Fibroblast of pulmonary artery (primary cell): ENCODE measurements around the gene SRD5A1.

ENCODE experiments used
- DNase-seq: peaks from one replicate; pipeline ENCODE4 v3.0.0-alpha.2; 2010; ENCODE audit warnings: low read depth
- H3K4me3 ChIP-seq: replicated peaks from 2 replicates; pipeline ENCODE4 v1.5.1; 2011; ENCODE audit warnings: low read depth, mild to moderate bottlenecking, control low read depth, low read length, moderate library complexity
- TF ChIP-seq, protein P1 (sequence below): IDR thresholded peaks from 2 replicates; pipeline ENCODE4 v1.5.1; 2011; ENCODE audit warnings: mild to moderate bottlenecking, control low read depth, low read length, inconsistent platforms; ENCODE audit errors: missing control alignments

Gene SRD5A1

DNA sequence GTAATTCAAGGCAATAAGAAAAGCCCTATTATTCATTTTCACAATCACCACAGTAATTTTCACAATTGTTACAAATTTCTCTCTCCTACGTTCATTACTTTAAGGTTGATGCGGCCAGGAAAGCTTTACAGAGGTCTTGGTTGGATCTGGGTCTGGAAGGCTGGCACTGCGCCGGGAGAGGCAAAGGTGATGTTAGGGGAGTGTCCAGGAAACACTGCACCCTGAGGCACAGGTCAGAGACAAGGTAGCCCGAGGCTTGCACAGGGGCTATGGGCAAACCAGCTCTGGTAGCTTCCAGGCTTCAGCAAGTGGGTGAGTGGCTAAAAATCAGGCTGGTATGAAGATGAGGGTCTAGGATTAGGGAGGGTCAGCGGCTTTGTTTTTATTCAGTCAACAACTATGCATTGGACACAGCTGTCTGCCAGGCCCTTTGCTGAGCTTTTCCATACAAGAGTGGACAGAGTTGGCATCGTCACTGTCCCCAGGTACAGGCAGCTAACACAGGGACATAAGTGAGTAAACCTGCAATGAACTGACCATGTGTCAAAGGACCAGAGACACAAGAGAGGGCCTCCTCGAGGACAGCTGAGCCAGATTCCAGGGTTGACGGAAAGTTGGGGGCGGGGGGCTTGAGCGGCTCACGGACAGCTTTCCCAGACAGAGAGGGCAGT is 67.6 kb downstream of the SRD5A1 start:
- no peak for DNase-seq
- TF ChIP-seq, protein P1, sequence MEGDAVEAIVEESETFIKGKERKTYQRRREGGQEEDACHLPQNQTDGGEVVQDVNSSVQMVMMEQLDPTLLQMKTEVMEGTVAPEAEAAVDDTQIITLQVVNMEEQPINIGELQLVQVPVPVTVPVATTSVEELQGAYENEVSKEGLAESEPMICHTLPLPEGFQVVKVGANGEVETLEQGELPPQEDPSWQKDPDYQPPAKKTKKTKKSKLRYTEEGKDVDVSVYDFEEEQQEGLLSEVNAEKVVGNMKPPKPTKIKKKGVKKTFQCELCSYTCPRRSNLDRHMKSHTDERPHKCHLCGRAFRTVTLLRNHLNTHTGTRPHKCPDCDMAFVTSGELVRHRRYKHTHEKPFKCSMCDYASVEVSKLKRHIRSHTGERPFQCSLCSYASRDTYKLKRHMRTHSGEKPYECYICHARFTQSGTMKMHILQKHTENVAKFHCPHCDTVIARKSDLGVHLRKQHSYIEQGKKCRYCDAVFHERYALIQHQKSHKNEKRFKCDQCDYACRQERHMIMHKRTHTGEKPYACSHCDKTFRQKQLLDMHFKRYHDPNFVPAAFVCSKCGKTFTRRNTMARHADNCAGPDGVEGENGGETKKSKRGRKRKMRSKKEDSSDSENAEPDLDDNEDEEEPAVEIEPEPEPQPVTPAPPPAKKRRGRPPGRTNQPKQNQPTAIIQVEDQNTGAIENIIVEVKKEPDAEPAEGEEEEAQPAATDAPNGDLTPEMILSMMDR = no peak
- no peak overlapping the region for H3K4me3 ChIP-seq

DNA sequence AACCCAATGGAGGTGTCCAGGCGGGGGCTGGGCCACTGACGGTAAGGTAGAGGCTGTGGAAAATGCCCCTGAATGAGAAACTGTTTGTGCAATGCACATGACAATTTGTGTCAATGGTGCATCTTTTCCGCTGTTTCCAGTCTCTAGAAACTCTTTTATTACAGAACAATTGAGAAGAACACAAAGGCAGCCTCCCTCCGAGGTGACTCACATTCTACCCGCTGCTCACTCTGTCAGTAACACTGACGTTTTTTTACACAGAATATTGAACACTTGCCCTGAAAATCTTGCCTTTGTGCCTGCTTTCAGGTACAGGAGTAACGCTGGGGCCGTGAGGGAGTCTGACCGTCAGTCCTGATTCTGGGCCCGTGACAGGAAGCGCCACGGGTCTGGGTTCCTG is 68.3 kb downstream of the SRD5A1 start:
- H3K4me3 ChIP-seq = no peak overlapping the region
- TF ChIP-seq, protein P1 = no peak
- DNase-seq = no peak

DNA sequence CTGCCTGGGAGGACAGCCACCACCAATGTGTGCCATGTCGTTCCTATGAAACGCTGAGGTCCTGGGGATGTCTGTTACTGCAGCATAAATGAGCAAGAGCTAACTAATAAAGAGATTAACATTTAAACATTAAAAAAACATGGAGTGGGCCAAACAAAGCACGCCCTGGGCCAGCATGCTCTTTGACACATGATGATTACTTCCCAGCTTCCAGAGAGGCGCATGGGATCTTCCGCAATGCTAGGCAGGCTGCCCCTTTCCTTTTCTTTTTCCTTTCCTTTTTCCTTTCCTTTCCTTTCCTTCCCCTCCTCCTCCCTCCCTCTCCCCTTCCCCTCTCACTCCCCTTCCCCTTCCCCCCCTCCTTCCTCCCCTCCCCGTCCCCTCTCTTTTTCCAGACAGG is 69.4 kb downstream of the SRD5A1 start:
- H3K4me3 ChIP-seq = no peak overlapping the region
- TF ChIP-seq, protein P1 = no peak
- DNase-seq = no peak

DNA sequence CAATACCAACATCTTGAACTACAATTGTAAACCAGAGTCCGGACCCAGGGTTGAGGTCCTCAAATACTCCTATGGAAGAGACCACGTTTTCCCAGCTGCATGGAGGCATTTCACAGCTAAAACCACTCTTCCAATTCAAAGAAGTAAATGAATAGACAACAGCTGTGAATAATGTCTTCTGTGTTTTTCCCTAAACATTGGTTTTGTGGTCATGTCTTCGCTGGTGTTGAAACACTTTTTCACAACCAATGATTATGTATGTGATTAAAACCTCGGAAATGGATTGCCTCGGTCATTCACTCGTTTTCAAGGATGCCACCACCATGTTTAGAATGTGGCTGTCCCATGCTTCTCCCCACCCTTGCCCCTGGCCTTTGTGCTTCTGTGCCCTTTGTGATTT is 70.6 kb downstream of the SRD5A1 start:
- TF ChIP-seq, protein P1 = no peak
- DNase-seq = no peak
- H3K4me3 ChIP-seq = no peak overlapping the region

DNA sequence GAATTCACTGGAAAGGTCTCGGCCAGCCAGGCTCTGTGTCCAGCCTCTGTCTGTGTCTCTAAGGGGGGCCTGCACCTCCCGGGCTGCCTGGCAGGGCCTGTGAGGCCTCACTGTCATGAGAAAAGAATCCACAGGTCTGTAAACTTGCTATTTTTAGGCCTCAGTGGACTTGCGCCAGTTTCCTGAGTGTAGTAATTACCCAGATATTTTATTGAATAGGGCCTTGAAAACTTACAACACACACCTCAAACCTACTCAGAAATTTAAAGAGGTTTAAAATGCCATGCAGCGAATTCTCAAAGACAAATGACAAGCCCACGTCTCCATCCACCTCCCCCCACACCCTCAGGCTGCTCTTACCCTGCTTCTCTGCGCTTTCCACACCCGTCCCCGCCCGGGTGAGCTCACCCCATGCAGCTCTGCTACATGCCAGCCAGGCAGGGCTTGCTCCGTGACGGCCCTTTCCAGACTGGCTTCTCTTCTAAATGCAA is 71.2 kb downstream of the SRD5A1 start:
- H3K4me3 ChIP-seq = no peak overlapping the region
- DNase-seq = peak; percentile 88
- TF ChIP-seq, protein P1 = no peak

DNA sequence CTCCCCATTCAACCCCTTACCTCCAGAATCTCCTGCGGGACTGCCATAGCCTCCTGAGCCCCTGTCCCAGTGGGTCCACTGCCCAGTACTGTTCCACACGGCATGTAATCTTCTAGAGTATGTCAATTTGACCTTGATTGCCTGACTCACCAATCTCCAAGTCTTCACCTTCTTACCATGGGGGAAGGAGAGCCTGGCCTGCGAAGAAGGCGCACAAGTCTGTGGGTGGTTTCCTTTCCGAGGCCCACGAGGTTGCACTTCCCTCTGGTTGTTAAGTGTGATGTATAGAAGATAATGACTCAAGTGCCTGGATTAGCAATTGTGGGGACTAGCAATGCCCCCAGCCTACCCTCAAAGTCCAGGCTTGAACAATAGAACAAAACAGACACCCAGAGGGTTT is 71.8 kb downstream of the SRD5A1 start:
- TF ChIP-seq, protein P1 = no peak
- no peak overlapping the region for H3K4me3 ChIP-seq
- no peak for DNase-seq

DNA sequence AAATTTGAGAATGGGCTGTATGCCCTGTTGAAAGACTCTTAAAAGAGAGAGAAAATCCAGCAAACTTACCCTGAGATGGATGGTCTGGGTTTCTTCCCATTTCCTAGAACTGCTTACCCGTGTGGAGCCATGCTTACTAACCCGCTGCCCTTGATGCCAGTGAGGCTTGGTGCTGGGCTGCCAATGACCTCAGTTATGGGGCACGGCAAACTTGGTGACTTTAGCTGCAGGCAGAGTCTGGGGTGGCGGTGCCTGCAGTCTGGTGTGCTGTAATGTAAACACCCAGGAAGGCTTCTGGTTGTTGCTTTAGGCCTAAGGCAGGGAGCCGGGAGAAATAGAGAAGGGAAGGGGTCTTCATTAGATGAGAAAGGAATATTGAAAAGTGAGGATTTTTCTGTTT is 72.7 kb downstream of the SRD5A1 start:
- DNase-seq = no peak
- TF ChIP-seq, protein P1 = no peak
- H3K4me3 ChIP-seq = no peak overlapping the region
